GM21576 (cell line): ENCODE measurements around the gene NKX3-2.

ENCODE experiments used
- ATAC-seq: cut with Tn5 transposase; IDR thresholded peaks from one replicate; pipeline ENCODE4 v1.9.1; 2021; ENCODE audit warnings: mild to moderate bottlenecking, moderate library complexity; ENCODE audit not compliant: unreplicated experiment

NKX3-2 gene

DNA sequence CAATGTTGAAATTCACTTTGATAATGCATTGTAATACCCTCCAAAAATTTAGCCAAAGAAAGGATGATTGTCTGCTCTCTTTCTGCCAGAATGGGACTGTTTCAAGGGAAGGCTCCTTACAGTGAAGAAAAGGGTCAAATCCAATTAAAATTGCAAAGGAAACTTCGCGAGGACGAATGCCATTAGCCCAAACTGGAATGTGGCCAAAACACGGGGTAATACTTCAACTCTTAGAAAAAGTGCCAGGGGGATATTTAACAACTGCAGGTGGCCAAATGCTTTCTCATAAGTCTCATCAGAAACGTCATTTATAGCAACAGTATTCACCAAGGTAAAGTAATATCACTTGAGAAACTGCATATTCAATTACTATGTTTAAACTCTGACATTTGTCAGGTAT is 29.0 kb downstream of the NKX3-2 start:
- ATAC-seq: no peak

GRCh38 chr4:13514722-13515121 is 29.6 kb downstream of the NKX3-2 start:
- ATAC-seq: no peak

DNA sequence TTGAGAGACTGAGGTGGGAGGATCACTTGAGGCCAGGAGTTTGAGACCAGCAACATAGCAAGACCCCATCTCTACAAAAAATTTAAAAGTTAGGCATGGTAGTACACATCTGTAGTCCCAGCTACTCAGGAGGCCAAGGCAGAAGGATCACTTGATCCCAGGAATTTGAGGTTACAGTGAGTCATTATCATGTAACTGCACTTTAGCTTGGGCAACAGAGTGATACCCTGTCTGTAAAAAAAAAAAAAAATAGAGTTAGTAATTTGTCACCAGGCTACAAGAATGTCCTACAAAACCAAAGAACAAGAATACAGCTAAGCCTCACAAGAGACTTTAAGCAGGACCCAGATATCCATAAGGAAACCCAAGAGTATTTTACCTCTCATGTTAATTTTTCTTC is 33.2 kb downstream of the NKX3-2 start:
- no peak for ATAC-seq

GRCh38 chr4:13509442-13509841 is 34.9 kb downstream of the NKX3-2 start:
- no peak for ATAC-seq

DNA sequence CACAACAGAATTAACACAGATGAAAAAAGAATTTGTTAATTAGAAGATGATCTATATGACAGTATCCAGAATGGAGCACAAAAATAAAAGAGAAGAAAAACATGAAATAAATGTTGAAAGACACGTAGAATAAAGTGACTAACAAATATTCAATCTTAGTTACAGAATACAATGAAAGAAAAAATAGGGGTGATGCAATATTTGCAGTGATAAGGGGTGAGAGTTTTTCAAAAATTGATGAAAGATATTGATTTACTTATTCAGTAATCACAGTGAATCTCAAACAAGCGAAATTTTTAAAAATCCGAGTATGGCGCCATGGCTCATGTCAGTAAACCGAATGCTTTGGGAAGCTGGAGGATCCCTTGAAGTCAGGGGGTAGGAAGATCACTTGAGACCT is 39.9 kb downstream of the NKX3-2 start:
- no peak for ATAC-seq

DNA sequence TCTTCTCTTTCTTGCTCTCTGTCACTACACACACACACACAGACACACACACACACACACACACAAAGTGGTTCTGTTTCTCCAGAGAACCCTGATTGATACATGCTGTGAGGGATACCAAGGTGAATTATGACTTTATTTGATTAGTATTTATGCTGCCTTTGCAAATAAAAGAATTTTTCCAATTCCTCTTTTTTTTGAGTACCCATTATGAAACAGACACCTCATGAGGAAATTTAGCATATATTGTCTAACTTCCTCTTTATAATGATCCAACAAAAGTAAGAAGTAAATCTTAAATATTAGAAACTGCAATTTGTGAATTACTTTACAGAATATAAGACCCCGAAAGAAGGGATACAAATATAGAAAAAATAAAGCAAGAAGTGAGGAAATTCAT is 45.8 kb downstream of the NKX3-2 start:
- ATAC-seq: no peak

DNA sequence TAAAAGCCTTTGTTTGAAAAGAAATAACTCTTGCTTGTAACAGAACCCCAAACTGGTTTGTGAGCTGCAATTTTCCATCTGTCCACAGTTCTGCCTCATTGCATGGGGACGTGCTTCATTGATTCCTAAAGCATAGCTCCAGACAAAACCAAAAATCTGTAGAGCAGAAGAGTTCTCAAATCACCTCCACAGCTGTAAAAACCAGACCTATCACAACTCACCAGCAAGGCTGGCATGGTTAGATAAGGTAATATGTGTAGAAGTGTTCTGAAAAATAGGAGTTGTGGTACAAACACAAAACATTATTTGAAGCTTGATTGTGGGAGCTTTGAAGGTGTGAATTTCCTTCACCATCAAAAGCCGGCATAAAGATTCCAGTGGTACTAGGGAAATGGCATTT is 47.7 kb downstream of the NKX3-2 start:
- ATAC-seq: no peak

- ATAC-seq: no peak
Measured at GRCh38 chr4:13495753-13496152, 48.6 kb downstream of the NKX3-2 start.

DNA sequence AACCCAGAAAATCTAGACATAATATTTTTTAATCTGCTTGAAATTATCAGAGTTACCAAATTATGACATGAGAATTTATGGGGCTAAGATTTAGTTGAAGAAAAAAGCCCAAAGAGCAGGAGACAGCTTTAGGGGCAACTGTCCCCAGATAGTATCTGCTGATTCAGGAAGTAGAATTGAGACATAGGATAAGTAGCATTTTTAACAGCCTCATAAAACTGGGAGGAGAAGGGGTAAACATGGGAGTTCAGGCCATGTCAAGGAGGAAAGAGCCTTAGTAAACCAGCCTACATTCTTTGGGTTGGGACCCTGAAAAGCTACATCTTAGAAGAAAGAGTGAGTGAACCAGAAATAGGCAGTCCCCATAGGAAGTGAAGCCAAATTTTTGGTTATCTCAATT is 50.5 kb downstream of the NKX3-2 start:
- no peak for ATAC-seq

GRCh38 chr4:13492747-13493146 is 51.6 kb downstream of the NKX3-2 start:
- no peak for ATAC-seq
